Umbilical cord (tissue), 2 donors: ENCODE results near the gene ACSL1. TPM values are rescaled to one million over a fixed set of nuclear protein-coding genes. Genes with fewer than 3 reads are reported as not detected.
A peak's percentile ranks its signal among the peaks of the same experiment; 100 is the strongest.

Experiments used
- DNase-seq: peaks from one replicate; pipeline ENCODE4 v3.0.0-alpha.2; 2015; ENCODE audit warnings: low spot score
- total RNA-seq: library from RNA; depleted of rRNA; stranded (reverse); fragments of >200 nt; gene quantifications from one replicate; pipeline ENCODE4 v1.2.3, GENCODE V29; 2014; ENCODE audit warnings: low replicate concordance; ENCODE audit not compliant: insufficient read depth

ACSL1 gene
- 154 TPM for total RNA-seq

- peak; percentile 74 for DNase-seq
Measured at GRCh38 chr4:184825896-184826690, at the start of gene ACSL1. ACSL1 (minus strand) TSS chr4:184825968; CDS start chr4:184803514, 22,454 bp downstream.

- DNase-seq: no peak
Measured at GRCh38 chr4:184873054-184873453, 47.3 kb upstream of the ACSL1 start.

GRCh38 chr4:184870718-184871117, 45.0 kb upstream of the ACSL1 start:
- DNase-seq: no peak

- DNase-seq: no peak
Measured at GRCh38 chr4:184868623-184869022, 42.9 kb upstream of the ACSL1 start.

- no peak for DNase-seq
Measured at GRCh38 chr4:184863916-184864315, 38.1 kb upstream of the ACSL1 start.

- DNase-seq: no peak
Measured at GRCh38 chr4:184861047-184861446, 35.3 kb upstream of the ACSL1 start.

GRCh38 chr4:184860018-184860779, 34.4 kb upstream of the ACSL1 start:
- DNase-seq: no peak

- no peak for DNase-seq
Measured at GRCh38 chr4:184857441-184858121, 31.8 kb upstream of the ACSL1 start.

GRCh38 chr4:184856277-184856609, 30.5 kb upstream of the ACSL1 start:
- no peak for DNase-seq

- DNase-seq: no peak
Measured at GRCh38 chr4:184854673-184855072, 28.9 kb upstream of the ACSL1 start.

GRCh38 chr4:184853436-184853835, 27.7 kb upstream of the ACSL1 start:
- DNase-seq: no peak

GRCh38 chr4:184851886-184852285, 26.1 kb upstream of the ACSL1 start:
- DNase-seq: no peak

GRCh38 chr4:184851200-184851541, 25.4 kb upstream of the ACSL1 start:
- no peak for DNase-seq

- no peak for DNase-seq
Measured at GRCh38 chr4:184850431-184851199, 24.8 kb upstream of the ACSL1 start.

- no peak for DNase-seq
Measured at GRCh38 chr4:184850018-184850417, 24.2 kb upstream of the ACSL1 start.

GRCh38 chr4:184849185-184849584, 23.4 kb upstream of the ACSL1 start:
- DNase-seq: no peak

- peak; percentile 15 for DNase-seq
Measured at GRCh38 chr4:184848510-184848909, 22.7 kb upstream of the ACSL1 start.

- DNase-seq: no peak
Measured at GRCh38 chr4:184846531-184846930, 20.8 kb upstream of the ACSL1 start.

GRCh38 chr4:184845367-184846021, 19.7 kb upstream of the ACSL1 start:
- DNase-seq: peak; percentile 31

GRCh38 chr4:184844742-184845141, 19.0 kb upstream of the ACSL1 start:
- no peak for DNase-seq

GRCh38 chr4:184843984-184844554, 18.3 kb upstream of the ACSL1 start:
- DNase-seq: no peak
